Islet precursor cell (in vitro differentiated cells): ENCODE measurements around the gene WDSUB1.

Experiments used
- DNase-seq: peaks from one replicate; pipeline ENCODE4 v3.0.0-alpha.2; 2018

Gene WDSUB1

GRCh38 chr2:159192371-159192918 lies 94.1 kb downstream of the WDSUB1 start:
- no peak for DNase-seq

- DNase-seq: no peak
These were observed 98.1 kb downstream of the WDSUB1 start for GRCh38 chr2:159188449-159188848.

DNA sequence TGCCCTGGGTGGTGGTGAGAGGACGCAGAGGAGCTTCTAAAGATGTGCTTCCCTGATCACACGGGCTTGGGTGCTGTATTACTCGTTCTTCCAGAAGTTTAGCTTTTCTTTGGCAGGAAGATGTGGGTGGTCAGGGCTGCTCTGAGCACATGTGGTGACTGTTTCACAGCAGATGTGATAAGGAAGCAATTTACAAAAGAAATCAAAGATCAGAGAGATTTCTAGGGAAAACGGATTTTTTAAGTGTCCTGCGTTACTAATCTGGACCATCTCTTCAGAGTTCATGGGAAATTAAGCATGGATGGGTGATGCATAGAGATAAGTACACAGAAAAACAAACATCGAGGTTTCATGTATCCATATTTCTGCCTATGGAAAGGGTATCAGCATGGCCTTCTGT lies 99.4 kb downstream of the WDSUB1 start:
- no peak for DNase-seq

DNA sequence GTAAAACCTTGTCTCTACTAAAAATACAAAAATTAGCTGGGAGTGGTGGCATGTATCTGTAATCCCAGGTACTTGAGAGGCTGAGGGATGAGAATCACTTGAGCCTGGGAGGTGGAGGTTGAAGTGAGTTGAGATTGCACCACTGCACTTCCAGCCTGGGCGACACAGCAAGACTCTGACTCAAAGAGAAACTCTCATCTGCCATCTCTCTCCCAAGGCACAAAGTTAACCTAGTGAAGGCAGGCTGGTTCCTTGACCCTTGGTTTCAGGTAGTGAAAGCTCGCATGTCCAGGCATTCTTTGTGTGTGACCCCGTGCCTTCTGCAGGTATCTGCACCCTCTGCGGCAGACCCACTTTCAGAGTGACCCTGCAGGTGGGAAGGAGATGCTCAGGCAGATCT lies 100.0 kb downstream of the WDSUB1 start:
- DNase-seq: no peak
